Measurements from ENCODE around the gene SNAP47.

Gene SNAP47

GRCh38 chr1:227786673-227787512, 51.7 kb downstream of the SNAP47 start:
- no peak for DNase-seq

- DNase-seq: peak; percentile 89 to 95
Measured at GRCh38 chr1:227787513-227788270, 52.5 kb downstream of the SNAP47 start.

GRCh38 chr1:227788271-227789083, 53.2 kb downstream of the SNAP47 start:
- DNase-seq: peak; percentile 73 to 80

GRCh38 chr1:227789084-227790033, 54.1 kb downstream of the SNAP47 start:
- DNase-seq: peak in 1 of 2 experiments; percentile 44

GRCh38 chr1:227790034-227790400, 54.8 kb downstream of the SNAP47 start:
- no peak for DNase-seq

DNA sequence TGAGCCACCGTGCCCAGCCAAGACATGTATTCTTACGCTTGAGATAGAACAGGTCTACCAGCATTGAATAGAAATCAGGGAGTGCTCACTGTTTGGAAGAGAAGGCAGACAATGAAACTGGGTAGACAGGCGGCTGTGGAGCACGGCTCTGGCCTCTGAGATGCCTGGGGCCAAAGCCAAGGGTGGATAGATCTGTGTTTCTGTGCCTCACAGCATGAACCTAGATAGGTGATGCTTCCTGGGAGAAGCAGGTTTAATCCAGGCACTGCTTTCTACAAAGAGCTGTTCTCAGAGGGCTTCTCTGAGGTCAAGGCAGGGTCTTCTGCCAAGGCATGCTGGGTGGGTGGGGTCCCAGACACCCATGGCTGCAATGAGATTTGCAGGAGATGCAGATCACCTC, 55.6 kb downstream of the SNAP47 start:
- no peak for DNase-seq

DNA sequence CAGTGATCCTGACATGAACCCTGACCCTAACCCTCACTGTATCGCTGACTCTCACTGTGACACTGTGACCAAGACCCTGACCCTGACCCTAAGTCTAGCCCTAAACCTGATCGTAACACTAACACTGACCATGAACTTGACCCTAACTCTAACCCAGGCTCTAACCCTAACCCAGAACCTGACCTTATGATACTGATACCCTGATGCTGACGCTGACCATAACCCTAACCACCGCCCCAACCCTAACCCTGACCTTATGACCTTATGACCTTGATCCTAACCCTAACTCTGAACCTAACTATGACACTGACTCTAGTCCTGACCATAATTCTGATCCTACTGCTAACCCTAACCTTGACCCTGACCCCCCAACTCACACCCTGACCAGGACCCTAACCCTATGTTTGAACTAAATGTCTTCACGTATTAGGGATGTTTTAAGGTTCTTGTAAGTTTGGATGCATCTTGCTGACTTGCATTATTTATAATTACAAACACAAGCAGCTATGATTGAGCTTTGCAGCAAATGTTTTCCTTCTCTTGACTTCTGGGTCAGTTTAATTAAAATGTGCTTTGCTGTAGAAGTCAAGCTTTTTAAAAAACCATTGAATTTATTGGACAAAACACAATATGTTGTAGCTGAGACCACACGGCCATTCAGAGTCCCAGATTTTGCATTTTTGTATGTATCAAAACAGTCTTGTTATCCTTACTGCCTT, 56.3 kb downstream of the SNAP47 start:
- no peak for DNase-seq

GRCh38 chr1:227792216-227793078, 57.2 kb downstream of the SNAP47 start:
- DNase-seq: no peak

DNA sequence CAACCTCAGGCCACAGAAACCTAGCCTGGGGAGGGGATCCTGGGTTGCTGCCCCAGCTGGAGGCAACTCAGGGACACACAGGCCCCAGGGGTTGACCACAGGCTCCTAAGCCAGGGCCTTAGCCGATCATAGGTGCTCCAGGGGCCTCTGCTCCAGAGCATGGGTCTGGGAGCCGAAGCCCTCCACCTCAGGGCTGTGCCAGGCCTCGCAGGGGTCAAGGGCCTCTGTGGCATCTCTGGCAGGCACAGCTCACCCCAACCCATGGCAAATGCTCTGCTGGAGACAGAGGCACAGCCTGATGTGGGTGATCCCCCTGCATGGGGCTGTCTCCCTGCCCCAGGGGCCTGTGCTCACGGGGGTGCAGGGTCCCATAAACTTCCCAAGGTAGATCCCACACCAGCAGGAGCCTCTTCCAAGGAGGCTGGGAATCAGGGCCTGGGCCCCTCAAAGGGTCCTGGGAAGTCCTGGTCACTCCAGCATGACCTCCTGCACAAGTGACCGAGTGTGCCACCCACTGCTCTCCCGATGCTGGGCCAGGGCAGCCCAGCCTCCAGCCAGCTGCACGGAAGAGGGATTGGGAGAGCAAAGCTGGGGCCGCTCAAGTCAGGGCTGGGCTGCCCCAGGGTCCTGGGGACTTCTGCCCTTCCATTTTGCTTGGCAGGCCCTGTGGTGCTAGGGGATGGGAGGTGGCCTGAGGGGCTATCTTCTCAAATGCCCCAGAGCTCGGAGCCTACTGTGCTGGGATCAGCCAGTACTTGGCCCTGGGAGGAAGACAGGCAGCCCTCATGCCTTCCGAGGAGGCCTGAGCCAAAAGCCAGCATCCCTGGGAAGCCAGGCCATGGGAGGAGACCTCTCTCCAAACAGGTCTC, 58.1 kb downstream of the SNAP47 start:
- no peak for DNase-seq

DNA sequence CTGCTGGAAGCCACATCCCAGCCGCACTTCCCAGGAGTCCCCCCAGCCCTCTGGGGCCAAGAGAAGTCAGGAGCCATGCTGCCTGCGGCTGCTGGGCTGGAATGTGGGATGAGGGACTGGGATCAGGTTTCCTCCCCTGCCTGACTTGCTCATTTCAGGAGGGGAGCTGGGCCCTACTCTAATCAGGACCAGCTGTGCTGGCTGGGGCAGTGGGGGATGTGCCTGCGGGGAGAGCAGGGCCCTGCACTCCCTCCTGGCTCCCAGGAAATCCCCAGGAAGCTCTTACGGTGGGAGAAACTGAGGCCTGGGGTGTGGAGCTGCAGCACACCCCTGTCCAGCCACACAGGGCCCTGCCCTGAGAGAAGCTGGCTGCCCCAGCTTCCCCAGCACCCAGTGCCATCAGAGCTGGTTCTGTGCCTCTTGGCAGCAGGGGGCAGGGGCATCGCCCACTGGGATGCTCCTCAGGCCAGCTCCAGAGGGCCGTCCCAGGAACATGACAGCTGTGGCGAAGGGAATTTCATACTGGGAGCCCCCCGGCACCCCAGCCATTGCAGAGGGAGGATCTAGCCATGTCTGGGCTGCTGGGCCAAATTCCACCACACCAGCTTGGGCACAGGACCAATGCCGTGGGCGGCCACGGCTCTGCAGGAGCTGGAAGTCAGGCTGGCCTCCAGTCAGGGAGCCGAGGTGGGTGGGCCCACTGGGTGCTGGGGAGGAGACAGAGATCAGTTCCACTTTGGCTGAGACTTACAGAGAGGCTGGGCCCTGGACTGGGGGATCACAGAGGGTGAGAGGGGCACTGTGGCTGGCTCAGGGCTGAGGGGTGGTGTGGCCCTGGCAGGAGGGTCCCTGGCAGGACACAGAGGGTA, 58.9 kb downstream of the SNAP47 start:
- no peak for DNase-seq

- no peak for DNase-seq
Measured at GRCh38 chr1:227794817-227795192, 59.6 kb downstream of the SNAP47 start.

DNA sequence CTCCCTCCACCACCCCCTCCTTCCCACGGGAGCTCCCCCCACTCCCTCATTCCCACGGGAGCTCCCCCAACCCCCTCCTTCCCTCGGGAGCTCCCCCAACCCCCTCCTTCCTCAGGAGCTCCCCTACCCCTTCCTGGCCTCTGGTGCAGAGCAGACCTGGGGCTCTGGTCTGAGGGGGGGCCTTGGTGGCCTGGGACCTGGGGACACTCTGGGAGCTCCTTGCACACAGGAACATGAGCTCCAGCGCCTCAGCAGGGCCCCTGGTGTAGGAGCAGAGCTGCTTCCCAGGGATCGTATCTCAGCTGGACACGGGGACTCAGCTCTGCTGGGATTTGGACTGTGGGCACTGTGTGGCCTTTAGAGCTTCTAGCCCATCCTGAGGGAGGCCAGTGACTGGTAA, 60.5 kb downstream of the SNAP47 start:
- DNase-seq: no peak

GRCh38 chr1:227796359-227796915, 61.2 kb downstream of the SNAP47 start:
- no peak for DNase-seq

DNA sequence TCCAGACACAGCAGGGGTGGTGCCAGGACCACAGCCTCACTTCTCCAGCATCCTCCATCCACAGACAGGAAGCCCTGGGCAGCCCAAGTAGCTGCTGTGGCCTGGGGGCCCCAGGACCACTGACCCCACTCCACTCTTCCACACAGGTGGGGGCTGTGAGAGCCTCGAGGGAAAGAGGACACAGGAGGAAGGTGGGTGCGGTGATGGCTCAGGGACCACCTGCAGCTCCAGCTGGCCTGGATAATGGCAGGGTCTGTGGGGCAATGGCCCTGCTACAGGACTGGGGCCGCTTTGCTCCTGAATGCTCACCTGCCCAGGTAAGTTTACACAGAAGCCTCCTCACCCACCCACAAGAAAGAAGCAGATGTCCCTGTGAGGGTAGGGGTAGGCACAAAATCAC, 61.9 kb downstream of the SNAP47 start:
- DNase-seq: no peak

GRCh38 chr1:227797625-227798024, 62.4 kb downstream of the SNAP47 start:
- DNase-seq: no peak

DNA sequence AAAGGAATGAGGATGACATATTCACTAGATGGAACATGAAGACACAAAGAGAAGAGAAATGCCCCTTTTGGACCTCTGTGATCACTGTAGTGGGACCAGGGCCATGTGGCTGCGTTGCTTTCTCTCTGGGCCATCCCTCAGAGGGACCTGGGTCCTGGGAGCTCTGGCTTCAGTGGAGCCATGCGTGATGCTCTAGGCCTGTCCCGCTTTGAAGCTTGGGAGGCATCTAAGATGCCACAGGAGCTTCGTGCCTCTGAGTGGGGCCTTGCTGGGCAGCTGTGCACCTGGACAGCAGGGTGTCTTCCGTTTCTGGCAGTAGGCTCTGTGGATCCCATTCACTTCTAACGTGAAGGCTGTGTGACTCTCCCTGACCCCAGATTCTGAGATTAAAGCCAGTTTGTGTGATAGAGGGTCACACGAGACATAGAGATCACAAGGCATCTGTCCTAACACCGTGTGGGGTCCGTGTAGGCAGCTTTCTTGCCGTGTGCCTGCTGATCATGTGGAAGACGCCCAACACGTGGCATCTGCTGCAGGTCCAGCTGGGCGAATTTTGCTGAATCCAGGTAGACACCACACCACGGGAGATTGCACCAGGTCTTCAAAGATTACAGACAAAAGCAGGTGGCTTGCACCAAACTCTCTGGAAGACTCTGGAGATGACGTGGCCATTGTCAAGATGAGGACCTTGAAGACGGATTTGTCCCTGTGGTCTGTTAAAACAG, 63.0 kb downstream of the SNAP47 start:
- DNase-seq: no peak

DNA sequence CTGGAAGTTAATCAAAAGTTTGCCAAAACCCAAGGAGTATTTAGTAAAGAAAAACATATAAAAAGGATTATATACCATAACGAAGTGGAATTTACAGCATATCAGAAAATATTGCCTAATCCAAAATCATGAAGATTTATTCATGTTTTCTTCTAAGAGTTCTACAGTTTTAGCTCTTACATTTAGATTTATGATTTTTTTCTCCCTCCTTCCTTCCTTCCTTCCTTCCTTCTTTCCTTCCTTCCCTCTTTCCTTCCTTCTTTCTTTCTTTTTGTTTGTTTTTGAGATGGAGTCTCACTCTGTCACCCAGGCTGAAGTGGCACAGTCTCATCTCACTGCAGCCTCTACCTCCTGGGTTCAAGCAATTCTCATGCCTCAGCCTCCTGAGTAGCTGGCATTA, 64.5 kb downstream of the SNAP47 start:
- DNase-seq: no peak
